Midbrain (tissue), 1 donor: ENCODE measurements around the gene TCP10L.
A peak's percentile ranks its signal among the peaks of the same experiment; 100 is the strongest.
"Not testable (repeated sequence)": the region's sequence is repeated elsewhere in the genome, so short reads cannot be mapped to it uniquely, and the experiment has no call there.

Experiments
- DNase-seq: peaks from one replicate; lab custom pipeline; 2025; lab: John Stamatoyannopoulos, UW

Gene TCP10L

GRCh38 chr21:32585042-32585710 lies at the start of gene TCP10L:
TSS of gene TCP10L (minus strand) at chr21:32585523. CDS start at chr21:32584304, 1,219 bp downstream.
- DNase-seq = no peak

GRCh38 chr21:32626621-32627196 lies 41.4 kb upstream of the TCP10L start:
- DNase-seq = no peak

- not testable (repeated sequence) for DNase-seq
These were observed 32.9 kb upstream of the TCP10L start for GRCh38 chr21:32618218-32618617.

GRCh38 chr21:32613436-32614043 lies 28.2 kb upstream of the TCP10L start:
- no peak for DNase-seq

GRCh38 chr21:32612999-32613337 lies 27.6 kb upstream of the TCP10L start:
- no peak for DNase-seq

GRCh38 chr21:32612075-32612998 lies 27.0 kb upstream of the TCP10L start, which contains the start of gene CFAP298:
TSS of gene CFAP298 (minus strand) at chr21:32612377. CDS start at chr21:32612243, 134 bp downstream.
- DNase-seq = peak; percentile 96

- no peak for DNase-seq
These were observed 26.2 kb upstream of the TCP10L start for GRCh38 chr21:32611471-32611997.

- DNase-seq = not testable (repeated sequence)
These were observed 25.6 kb upstream of the TCP10L start for GRCh38 chr21:32610940-32611339.

- no peak for DNase-seq
These were observed 23.5 kb upstream of the TCP10L start for GRCh38 chr21:32608851-32609250.

GRCh38 chr21:32605469-32605868 lies 20.1 kb upstream of the TCP10L start:
- no peak for DNase-seq

- DNase-seq = no peak
These were observed 19.1 kb upstream of the TCP10L start for GRCh38 chr21:32604464-32604863.

- DNase-seq = no peak
These were observed 17.8 kb upstream of the TCP10L start for GRCh38 chr21:32603131-32603530.

- DNase-seq = no peak
These were observed 16.8 kb upstream of the TCP10L start for GRCh38 chr21:32602099-32602498.

GRCh38 chr21:32599526-32599925 lies 14.2 kb upstream of the TCP10L start:
- no peak for DNase-seq

GRCh38 chr21:32599091-32599490 lies 13.8 kb upstream of the TCP10L start:
- no peak for DNase-seq

GRCh38 chr21:32597205-32597604 lies 11.9 kb upstream of the TCP10L start:
- DNase-seq = no peak

GRCh38 chr21:32595431-32595830 lies 10.1 kb upstream of the TCP10L start:
- DNase-seq = no peak

- DNase-seq = no peak
These were observed 8.4 kb upstream of the TCP10L start for GRCh38 chr21:32593690-32594089.

- DNase-seq = no peak
These were observed 7.7 kb upstream of the TCP10L start for GRCh38 chr21:32592929-32593502.

GRCh38 chr21:32590130-32590529 lies 4.8 kb upstream of the TCP10L start:
- DNase-seq = no peak

- DNase-seq = no peak
These were observed 2.3 kb upstream of the TCP10L start for GRCh38 chr21:32587651-32588050.

GRCh38 chr21:32587120-32587519 lies 1.8 kb upstream of the TCP10L start:
- DNase-seq = no peak
